Stimulated activated CD4-positive, alpha-beta T cell treated with anti-CD3 and anti-CD28 coated beads, Interleukin-2, amount 100 ng/mL, for 48 hours (primary cell): ENCODE data around the gene C19orf33.
"Not testable (repeated sequence)": the region's sequence is repeated elsewhere in the genome, so short reads cannot be mapped to it uniquely, and the experiment has no call there.

Source experiments
- DNase-seq, 2 donors: peaks; one replicate each; pipeline ENCODE4 v3.0.0-alpha.2; 2020

The C19orf33 gene

DNA sequence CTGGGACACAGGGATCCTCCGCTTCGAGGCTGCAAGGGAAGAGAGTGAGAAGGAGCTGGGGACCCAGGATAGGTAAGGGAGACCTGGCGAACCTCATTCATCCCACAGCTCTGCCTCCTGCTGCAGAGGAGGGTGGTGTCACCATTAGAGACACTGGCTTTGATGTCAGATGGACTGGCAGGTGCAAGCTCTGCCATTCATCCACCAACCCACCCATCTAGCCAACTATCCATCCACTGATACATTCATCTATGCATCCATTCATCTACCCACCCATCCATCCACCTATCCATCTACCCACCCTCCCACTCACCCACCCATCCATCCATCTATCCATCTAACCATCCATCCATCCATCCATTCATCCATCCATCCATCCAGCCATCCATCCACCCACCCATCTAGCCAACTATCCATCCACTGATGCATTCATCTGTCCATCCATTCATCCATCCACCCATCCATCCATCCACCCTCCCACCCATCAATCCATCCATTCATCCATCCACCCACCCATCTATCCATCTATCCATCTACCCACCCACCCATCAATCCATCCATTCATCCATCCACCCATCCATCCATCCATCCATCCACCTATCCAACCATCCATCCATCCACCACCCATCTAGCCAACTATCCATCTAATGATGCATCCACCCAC is 5.7 kb downstream of the C19orf33 start:
- DNase-seq = no peak

DNA sequence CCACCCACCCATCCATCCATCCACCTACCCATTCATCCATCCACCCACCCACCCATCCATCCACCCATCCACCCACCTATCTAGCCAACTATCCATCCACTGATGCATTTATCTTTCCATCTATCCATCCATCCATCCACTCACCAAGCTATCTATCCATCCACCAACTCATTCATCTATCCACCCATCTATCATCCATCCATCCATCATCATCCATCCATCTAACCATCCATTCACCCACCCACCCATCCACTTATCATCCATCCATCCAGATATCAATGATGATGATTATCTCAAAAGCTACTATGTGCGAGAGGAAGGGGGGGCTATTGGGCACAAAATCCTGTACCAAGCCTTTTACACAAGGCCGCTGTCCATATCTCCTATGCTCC is 6.2 kb downstream of the C19orf33 start:
- DNase-seq = no peak

DNA sequence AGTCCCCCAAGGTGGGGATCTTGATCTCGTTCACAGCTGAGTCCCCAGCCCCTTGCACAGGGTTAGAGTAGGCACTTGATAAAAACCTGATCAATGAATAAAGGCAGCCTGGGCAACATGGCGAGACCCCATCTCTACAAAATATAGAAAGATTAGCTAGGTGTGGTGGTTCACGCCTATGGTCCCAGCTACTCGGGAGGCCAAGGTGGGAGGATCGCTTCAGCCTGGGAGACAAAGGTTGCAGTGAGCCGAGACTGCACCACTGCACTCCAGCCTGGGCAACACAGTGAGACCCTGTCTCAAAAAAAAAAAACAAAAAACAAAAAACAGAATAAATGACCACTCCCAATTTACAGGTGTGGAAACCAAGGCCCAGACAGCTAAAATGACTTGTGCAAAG is 6.9 kb downstream of the C19orf33 start:
- no peak for DNase-seq

DNA sequence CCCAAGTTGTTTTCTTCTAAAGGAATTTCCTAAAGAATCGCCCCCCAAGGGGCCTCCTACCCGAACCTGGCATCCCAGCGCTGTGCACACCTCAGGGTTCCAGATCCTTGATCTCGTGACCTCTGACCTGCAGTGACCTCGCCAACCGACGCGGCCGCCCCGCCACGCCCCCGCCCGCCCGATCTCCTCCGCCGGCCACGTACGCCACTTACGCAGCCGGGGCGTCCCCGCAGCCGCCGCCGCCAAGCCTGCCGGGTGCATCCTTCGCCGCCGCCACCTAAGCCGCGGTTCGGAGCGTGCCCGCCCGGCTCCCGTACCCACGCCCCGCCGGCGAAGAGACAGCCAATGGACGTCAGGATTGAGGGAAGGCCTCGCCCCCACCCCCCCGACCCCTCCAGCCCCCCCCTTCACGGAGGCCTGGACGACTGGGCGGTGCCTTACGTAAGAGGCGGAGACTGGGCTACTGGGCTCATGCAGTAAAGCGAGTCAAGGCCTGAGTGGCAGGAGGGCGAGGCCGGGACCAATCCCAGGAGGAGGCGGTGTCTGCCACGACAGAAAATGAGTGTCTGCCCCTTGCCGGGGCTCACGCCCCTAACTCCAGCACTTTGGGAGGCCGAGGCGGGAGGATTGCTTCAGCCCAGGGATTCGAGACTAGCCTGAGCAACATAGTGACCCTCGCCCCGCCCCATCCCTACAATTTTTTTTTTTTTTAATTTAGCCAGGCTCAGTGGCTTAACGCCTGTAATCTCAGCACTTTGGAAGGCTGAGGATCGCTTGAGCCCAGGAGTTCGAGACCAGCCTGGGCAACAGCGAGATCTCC is 11.8 kb downstream of the C19orf33 start, which contains the start of gene YIF1B:
Gene YIF1B, minus strand, starts transcription at position 291 of the 820 bp plus-strand sequence. Its CDS starts 30 bp downstream, at position 261.
- peak; percentile 90 to 94 for DNase-seq

DNA sequence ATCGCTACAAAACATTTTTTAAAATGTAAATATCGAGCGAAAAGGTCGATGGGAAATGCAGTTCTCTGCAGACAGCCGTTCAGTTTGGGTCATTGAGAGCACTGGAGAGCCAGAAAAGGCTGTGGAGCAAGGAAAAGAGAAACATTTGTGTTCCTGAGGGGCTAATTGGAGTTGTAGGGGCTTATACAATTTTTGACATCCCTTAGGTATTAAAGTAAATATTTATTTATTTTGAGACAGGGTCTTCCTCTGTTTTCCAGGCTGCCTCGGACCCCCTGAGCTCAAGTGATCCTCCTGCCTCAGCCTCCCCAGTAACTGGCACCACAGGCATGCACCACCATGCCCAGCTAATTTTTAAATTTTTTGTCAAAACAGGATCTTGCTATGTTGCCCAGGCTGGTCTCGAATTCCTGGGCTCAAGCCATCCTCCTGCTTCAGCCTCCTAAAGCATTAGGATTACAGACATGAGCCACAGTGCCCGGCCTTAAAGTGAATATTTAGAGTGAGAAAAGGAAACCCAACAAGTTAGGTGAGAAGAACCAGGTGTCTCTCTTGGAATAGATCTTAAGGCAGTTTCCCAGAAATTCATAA is 12.5 kb downstream of the C19orf33 start:
- DNase-seq = no peak

DNA sequence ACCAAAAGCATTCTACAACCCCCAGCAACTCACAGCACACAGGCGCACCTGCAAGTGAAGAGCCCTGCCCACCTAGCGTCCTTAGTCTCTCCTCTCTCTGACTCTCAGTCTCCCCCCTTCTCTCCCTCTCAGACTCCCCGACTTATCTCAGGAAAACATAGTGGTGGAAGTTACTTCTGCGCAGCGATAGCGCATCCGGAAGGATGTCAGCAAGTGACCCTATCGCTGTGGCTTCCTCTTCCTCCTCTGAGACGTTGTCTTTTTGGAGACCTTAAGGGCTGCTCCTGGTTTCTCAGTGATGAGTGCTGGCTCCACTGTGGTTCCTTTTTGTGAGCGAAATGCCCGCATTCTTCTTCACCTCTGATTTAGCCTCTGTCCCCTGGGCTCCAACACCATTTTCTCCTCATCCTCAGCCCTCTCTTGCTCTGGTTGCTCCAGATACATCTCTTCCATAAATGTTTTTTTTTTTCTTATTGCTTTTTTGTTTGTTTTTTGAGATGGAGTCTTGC is 13.1 kb downstream of the C19orf33 start:
- no peak for DNase-seq

DNA sequence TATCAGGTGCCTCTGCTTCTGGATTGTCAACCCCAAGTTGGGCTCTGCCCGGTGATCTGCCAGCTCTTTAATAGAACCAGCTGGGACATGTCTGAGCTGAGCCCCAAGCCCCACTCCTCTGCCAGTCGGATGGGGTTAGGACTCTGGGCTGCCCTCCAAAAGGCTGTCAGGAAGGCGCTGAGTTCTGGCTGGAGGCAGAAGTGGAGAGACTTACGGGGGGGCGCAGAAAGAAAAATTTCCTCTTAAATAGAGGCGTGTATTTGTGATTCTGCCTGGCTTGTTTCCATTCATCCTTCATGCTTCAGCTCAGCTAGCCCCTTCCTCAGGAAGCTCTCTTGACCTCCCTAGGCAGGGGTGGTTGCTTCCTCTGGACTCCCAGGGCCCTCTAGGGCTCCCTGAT is 14.6 kb downstream of the C19orf33 start:
- no peak for DNase-seq

DNA sequence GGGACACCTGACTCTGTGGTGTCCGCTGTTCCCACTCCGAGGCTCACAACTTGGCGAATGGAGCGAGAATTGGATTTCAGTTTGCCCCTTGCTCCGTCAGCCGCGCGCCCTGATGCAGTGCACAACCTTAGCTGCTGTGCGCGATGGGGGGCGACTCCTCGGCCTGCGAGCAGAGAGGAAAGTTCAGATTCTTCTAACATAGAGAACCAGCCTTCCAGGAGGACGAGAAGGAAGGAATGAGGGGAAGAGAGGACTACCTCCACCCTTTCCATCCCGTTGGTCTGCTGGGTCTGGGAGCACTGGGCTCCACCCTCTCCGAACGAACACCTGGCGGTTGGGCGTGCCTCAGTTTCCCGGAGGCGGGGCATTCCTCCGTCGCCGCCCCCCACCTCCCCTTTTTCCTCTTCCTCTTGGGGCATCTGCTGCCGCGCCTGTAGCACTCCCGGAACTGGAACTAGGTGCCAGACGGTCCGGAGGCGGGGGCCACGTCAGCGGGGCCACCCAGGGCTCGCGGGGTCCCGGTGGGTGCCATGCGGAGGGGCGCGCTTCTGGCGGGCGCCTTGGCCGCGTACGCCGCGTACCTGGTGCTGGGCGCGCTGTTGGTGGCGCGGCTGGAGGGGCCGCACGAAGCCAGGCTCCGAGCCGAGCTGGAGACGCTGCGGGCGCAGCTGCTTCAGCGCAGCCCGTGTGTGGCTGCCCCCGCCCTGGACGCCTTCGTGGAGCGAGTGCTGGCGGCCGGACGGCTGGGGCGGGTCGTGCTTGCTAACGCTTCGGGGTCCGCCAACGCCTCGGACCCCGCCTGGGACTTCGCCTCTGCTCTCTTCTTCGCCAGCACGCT is 15.6 kb downstream of the C19orf33 start, which contains the start of gene KCNK6:
Gene KCNK6, plus strand, starts transcription at position 425 of the 838 bp plus-strand sequence. Its CDS starts 106 bp downstream, at position 531.
- DNase-seq = peak; percentile 30 to 35

DNA sequence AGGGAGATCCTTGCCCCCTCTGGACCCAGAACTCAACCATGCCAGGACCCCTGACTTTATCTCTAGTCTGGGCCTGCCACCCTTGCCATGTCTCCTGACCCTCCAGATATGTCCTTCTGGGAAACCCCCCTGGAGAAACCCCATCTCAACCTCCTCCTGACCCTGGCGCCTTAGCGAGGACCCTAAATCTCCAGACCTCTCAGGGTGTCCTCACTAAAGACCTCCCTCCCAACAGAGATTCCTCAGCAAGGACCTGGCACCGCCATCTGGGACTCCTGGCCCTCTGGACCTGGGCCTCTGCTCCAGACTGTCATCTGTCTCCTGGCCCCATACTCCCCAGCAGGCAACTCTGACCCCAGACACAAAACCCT is 16.9 kb downstream of the C19orf33 start:
- no peak for DNase-seq

DNA sequence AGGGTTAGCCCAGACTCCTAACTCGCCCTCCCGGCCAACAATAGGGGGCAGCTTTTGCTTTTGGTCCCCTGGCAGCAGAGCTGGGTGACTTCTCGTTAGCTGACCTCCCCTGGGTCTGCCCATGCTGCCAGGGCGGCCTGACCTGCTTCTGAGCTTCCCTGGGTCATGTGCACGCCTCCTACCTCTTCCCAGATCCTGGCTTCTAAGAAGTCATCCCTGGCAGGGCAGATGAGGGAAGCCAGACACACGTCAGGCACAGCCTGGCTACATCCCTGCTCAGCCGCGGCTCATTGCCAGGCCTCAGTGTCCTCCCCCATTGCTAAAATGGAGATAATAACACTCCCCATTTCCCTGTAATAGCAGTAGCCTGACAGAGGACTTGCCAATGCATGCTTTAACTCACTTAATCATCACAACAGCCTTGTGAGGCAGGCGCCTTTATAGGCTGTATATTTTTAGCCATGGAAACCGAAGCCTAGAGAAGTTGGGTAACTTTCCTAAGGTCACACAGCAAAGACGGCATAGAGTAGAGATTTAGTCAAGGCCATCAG is 17.7 kb downstream of the C19orf33 start:
- DNase-seq = no peak

DNA sequence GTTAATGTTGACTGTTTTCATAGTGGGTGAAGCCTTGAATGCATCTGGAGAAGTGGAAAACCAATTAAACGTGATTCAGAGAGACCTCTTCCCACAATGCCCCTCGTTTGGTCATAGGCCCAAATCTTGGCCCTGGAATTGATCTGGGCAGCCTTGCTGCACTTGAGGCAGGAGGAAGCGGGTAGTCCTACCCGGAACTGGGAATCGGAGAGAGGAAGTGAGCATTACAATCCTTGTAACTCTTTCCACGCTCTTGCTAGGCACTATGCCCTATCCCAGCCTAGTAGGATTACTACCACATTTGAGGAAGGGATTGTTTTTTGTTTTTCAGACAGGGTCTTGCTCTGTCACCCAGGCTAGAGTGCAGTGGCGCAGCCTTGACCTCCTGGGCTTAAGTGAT is 19.2 kb downstream of the C19orf33 start:
- no peak for DNase-seq

DNA sequence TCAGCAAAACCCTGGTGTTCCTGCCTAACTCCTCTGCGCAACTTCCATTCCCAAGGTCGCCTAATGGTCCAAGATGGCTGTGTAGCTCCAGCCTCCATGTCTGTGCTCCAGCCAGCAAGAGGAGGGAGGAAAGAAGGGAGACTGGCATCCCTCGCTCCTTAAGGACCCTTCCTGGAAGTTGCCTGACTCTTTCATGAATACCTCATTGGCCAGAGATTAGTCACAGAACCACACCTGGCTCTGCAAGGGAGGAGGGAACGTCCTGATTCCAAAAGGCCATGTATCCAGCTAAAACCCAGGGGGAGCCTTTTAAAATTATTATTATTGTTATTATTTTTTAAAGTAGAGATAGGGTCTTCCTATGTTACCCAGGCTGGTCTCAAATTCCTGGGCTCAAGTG is 20.4 kb downstream of the C19orf33 start:
- no peak for DNase-seq

DNA sequence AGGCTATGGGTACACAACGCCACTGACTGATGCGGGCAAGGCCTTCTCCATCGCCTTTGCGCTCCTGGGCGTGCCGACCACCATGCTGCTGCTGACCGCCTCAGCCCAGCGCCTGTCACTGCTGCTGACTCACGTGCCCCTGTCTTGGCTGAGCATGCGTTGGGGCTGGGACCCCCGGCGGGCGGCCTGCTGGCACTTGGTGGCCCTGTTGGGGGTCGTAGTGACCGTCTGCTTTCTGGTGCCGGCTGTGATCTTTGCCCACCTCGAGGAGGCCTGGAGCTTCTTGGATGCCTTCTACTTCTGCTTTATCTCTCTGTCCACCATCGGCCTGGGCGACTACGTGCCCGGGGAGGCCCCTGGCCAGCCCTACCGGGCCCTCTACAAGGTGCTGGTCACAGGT is 22.5 kb downstream of the C19orf33 start:
- DNase-seq = no peak

DNA sequence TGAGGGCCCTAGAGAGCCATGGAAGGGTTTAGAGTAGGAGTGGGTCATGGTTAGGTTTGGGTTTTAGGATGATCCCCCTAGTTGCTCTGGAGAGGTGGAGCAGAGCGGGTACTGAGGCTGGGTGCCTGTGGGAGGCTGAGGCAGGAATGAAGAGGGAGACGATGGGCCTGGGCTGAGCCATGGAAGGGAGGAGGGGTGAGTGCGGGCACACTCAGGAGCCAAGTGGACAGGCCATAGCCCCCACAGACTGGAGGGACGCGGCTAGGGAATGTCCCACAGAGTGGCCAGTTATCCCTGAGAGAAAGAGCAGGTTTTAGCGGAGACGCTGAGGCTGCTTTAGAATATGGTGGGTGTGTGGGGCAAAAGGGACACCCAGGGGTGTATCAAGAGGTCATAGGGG is 25.6 kb downstream of the C19orf33 start:
- DNase-seq = no peak

DNA sequence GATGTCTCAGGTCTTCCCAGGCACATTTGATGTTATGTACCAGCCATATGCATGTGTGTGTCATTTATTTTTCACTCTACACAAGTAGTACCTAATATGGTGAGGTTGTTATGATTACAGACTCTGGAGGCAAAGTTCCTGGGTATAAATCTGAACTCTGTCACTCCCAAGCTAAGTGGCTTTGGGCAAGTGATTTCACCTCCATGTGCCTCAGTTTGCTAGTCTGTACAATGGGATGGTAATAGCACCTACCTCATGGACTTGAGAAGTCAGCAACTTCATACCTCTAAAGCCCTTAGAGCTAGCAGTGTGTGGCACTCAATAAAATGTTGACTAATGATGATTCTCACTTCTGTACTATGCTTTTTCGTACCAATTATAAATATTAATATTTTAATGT is 27.7 kb downstream of the C19orf33 start:
- no peak for DNase-seq

DNA sequence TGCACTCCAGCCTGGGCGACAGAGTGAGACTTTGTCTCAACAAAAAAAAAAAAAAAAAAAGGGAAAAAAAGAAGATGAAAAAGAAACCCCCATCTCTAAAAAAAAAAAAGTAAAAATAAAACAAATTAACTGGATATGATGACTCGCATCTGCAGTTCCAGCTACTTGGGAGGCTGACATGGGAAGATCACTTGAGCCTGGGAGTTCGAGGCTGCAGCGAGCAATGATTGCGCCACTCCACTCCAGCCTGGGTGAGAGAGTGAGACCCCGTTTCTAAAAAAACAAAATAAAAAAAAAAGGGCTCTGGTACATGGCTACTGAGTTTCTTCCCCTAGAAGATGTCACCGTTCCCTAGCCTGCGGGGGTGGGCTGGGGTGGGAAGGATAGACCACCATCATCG is 29.2 kb downstream of the C19orf33 start:
- no peak for DNase-seq

DNA sequence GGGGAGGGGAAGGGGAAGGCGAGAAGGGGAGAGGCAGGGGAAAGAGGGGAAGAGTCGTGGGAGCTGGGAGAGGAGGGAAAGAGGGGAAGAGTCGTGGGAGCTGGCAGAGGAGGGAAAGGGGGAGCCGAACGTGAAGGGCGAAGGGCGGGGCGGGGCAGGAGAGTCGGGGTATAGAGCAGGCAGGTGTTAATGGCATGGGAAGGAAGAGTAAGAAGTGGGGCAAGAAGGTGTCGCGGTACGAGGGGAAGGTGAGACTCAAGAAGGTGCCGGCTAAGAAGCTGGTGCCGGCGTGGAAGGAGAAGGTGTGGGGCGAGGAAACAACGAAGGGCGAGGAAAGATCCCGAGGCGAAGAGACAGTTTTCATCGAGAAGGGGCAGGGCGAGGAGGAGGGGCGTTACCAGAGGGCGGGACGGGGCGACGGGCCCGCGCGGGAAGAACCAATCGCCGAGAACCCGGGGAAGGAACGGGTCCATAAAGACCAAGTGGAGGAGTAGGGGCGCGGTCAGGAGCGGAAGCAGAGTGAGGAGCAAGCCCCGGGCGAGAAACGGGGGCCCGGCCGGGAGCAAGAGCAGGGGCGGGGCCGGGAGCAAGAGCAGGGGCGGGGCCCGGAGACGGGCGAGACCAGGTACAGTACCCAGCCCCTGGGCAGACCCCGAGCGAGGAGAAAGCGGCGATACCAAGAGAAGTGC is 32.0 kb downstream of the C19orf33 start:
- peak; percentile 92 for DNase-seq

DNA sequence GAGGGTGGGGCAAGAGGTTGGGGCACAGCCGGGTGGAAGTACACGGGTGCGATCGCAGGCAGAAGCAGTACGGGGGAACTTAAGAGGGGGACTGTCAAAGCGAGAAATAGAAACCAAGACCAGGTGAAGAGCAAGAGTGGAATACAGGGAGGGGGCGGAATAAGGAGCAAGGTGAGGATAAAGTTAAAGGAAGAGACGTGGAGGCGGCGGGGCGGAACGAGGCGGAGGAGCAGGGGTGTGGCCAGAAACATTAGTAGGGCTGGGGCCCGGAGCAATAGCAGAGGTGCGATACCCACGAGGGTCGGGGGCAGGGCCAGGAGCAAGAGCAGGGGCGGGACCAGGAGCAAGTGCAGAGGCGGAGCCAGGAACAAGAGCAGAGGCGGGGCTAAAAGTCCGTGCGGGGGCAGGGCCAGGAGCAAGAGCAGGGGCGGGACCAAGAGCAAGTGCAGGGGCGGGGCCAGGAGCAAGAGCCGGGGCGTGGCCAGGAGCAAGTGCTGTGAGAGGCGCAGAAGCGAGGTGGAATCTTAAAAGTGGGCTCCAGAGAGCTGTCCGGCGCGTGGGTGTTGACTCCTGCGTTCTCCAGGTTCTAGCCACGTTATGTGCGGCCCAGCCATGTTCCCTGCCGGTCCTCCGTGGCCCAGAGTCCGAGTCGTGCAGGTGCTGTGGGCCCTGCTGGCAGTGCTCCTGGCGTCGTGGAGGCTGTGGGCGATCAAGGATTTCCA is 32.7 kb downstream of the C19orf33 start:
- DNase-seq = peak; percentile 93 to 96

DNA sequence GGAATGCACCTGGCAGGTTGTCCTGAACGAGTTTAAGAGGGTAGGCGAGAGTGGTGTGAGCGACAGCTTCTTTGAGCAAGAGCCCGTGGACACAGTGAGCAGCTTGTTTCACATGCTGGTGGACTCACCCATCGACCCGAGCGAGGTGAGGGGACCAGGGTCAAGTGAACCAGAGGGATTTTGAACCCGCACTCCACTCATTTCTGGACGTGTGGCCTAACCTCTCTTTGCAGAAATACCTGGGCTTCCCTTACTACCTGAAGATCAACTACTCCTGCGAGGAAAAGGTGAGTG is 33.3 kb downstream of the C19orf33 start:
- no peak for DNase-seq

DNA sequence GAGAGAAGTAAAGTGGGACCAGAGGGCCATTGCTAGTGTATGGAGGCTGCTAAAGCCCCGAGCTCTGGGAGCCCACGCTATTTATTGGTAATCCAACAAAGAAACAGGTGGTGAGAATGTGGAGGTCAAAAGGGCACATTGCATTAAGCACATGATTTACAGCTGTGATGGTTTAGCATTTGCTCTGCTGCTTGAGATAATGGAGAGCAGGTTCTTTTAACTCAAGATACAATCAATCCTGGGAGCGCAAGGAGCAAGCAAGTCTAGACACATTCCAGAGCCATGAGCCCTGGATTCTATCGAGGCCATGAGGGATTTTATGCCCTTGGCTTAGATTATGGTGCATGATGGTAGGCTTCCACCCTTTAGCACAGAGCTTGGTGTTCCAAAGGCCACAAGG is 35.0 kb downstream of the C19orf33 start:
- DNase-seq = not testable (repeated sequence)

DNA sequence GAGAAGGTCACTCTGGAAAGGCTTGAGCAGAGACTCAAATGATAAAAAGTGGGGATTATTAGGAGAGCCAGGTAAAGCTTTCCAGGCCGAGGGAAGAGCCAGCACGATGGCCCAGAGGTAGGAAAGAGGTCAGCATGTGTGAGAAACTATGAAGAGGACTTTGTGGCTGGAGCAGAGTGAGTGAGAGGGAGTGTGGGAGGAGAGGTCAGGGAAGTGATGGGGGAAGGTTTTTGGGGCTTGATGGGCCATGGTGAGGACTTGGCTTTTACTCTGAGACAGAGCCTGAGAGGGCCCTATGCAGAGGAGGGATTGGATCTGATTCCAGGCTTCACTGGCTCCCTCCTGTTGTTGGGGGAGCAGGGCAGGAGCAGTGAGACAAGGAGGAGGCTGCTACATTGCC is 36.9 kb downstream of the C19orf33 start:
- DNase-seq = no peak
